ENCODE results near the gene GDNF. TPM values are rescaled to one million over a fixed set of nuclear protein-coding genes. Genes with fewer than 3 reads are reported as not detected.

The GDNF gene
- polyA plus RNA-seq, 3 donors: not detected

DNA sequence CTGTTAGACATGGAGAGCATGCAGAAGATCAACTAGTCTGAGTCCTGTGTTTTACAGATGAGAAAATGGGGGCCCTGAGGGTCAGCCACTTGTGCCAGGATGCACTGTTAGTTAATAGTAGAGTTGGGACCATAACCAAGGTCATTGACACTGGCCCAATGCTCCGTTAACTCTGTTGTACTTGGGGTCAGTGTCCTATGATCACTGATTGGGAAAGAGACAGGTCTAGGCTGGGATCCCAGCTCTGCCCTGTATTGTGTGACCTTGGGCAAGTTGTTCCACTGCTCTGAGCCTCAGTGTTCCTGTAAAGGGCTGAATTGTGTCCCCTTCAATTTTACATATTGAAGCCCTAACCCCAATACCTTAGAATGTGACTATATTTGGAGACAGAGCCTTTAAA lies 70.0 kb downstream of the GDNF start:
- no peaks in the 10 kb centered on the region for H3K79me2 ChIP-seq (ENCODE audit: insufficient read depth, low read length)
- Mint-ChIP-seq H3K4me1 (peaks cover 4% of the 10 kb centered on the region), H3K9me3 (peaks cover under 1 to 18% (median 6%) of the 10 kb centered on the region in 7 donors), H3K27me3 (ENCODE audit: low read depth in 3 of 3) (peaks cover 2 to 14% (median 3%) of the 10 kb centered on the region in 3 donors), H3K27ac (no peak overlapping the region), H3K36me3 (no peaks in the 10 kb centered on the region), H3K4me3 (no peak overlapping the region)
- peaks cover 5 to 7% of the 10 kb centered on the region in 2 donors for H3K9me3 ChIP-seq (replicated peaks in 1 of 2; ENCODE audit: control insufficient read depth in 1 of 2, insufficient read depth in 1 of 2, low read length in 2 of 2)
- no peak overlapping the region for H3K4me3 ChIP-seq (replicated peaks in 1 of 3; ENCODE audit: low read depth in 2 of 3, low read length in 3 of 3)
- WGBS (ENCODE audit: insufficient coverage): 100% methylated on average over 1 of the region's 1 CpG
- no peak overlapping the region for H3K27ac ChIP-seq (ENCODE audit: low read depth in 1 of 2, low read length in 2 of 2)
- TF ChIP-seq, protein P1, sequence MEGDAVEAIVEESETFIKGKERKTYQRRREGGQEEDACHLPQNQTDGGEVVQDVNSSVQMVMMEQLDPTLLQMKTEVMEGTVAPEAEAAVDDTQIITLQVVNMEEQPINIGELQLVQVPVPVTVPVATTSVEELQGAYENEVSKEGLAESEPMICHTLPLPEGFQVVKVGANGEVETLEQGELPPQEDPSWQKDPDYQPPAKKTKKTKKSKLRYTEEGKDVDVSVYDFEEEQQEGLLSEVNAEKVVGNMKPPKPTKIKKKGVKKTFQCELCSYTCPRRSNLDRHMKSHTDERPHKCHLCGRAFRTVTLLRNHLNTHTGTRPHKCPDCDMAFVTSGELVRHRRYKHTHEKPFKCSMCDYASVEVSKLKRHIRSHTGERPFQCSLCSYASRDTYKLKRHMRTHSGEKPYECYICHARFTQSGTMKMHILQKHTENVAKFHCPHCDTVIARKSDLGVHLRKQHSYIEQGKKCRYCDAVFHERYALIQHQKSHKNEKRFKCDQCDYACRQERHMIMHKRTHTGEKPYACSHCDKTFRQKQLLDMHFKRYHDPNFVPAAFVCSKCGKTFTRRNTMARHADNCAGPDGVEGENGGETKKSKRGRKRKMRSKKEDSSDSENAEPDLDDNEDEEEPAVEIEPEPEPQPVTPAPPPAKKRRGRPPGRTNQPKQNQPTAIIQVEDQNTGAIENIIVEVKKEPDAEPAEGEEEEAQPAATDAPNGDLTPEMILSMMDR (IDR thresholded peaks at IDR 0.05): no peak
- no peak overlapping the region for H2AFZ ChIP-seq (ENCODE audit: insufficient read depth, low read depth, low read length, poor library complexity, severe bottlenecking)
- H3K4me2 ChIP-seq (replicated peaks; ENCODE audit: extremely low read depth, low read length, poor library complexity, severe bottlenecking): no peak overlapping the region
- no peaks in the 10 kb centered on the region for H3K36me3 ChIP-seq (replicated peaks in 1 of 2; ENCODE audit: control insufficient read depth in 1 of 2, insufficient read depth in 2 of 2, low read length in 2 of 2)
- H3K27me3 ChIP-seq (ENCODE audit: control insufficient read depth in 2 of 2, insufficient read depth in 2 of 2, low read length in 2 of 2): no peaks in the 10 kb centered on the region
- DNase-seq: no peak
- H4K20me1 ChIP-seq (ENCODE audit: insufficient read depth, low read length): no peaks in the 10 kb centered on the region
- intact Hi-C loops (cut with micrococcal nuclease): no loop called here
- H3K9ac ChIP-seq (ENCODE audit: insufficient read depth, low read length, poor library complexity, severe bottlenecking): no peak overlapping the region
- H3K4me1 ChIP-seq (ENCODE audit: control insufficient read depth in 1 of 2, insufficient read depth in 2 of 2, low read length in 2 of 2): no peaks in the 10 kb centered on the region

DNA sequence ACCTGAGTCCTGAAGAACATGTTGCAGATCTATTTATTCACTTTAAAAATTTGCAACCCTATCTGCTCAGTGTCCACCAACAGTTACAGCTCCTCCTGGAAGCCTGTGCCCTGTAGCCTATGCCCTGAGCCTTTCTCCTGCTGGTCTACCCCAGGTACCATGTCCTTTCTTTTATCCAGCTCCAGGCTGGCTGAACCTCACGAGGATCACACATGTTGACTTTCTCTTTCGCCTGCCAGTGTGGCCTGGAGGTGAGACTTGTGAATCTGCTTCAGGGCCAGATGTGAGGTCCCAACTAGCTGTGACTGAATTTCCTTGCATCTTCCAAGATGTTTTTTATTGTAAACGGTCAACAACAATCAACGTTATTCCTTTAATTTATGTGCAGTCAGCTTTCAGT lies 70.7 kb downstream of the GDNF start:
- no peak overlapping the region for H3K4me2 ChIP-seq (replicated peaks; ENCODE audit: extremely low read depth, low read length, poor library complexity, severe bottlenecking)
- no peaks in the 10 kb centered on the region for H3K36me3 ChIP-seq (replicated peaks in 1 of 2; ENCODE audit: control insufficient read depth in 1 of 2, insufficient read depth in 2 of 2, low read length in 2 of 2)
- Mint-ChIP-seq H3K4me1 (peaks cover 4% of the 10 kb centered on the region), H3K36me3 (no peaks in the 10 kb centered on the region), H3K9me3 (peaks cover 0 to 17% (median 2%) of the 10 kb centered on the region in 7 donors), H3K27ac (no peak overlapping the region), H3K4me3 (no peak overlapping the region), H3K27me3 (ENCODE audit: low read depth in 3 of 3) (peaks cover 2 to 14% (median 3%) of the 10 kb centered on the region in 3 donors)
- TF ChIP-seq, protein P1 (IDR thresholded peaks at IDR 0.05): no peak
- no peak overlapping the region for H3K4me3 ChIP-seq (replicated peaks in 1 of 3; ENCODE audit: low read depth in 2 of 3, low read length in 3 of 3)
- no peaks in the 10 kb centered on the region for H3K27me3 ChIP-seq (ENCODE audit: control insufficient read depth in 2 of 2, insufficient read depth in 2 of 2, low read length in 2 of 2)
- no peaks in the 10 kb centered on the region for H3K4me1 ChIP-seq (ENCODE audit: control insufficient read depth in 1 of 2, insufficient read depth in 2 of 2, low read length in 2 of 2)
- intact Hi-C loops (cut with micrococcal nuclease): no loop called here
- H3K27ac ChIP-seq (ENCODE audit: low read depth in 1 of 2, low read length in 2 of 2): no peak overlapping the region
- 95% methylated on average over 4 of the region's 4 CpGs for WGBS (ENCODE audit: insufficient coverage)
- H3K9ac ChIP-seq (ENCODE audit: insufficient read depth, low read length, poor library complexity, severe bottlenecking): no peak overlapping the region
- no peaks in the 10 kb centered on the region for H4K20me1 ChIP-seq (ENCODE audit: insufficient read depth, low read length)
- no peak overlapping the region for H2AFZ ChIP-seq (ENCODE audit: insufficient read depth, low read depth, low read length, poor library complexity, severe bottlenecking)
- no peak for DNase-seq
- H3K79me2 ChIP-seq (ENCODE audit: insufficient read depth, low read length): no peaks in the 10 kb centered on the region
- no peaks in the 10 kb centered on the region for H3K9me3 ChIP-seq (replicated peaks in 1 of 2; ENCODE audit: control insufficient read depth in 1 of 2, insufficient read depth in 1 of 2, low read length in 2 of 2)
